ENCODE data around the gene CNKSR1. TPM values are rescaled to one million over a fixed set of nuclear protein-coding genes. Genes with fewer than 3 reads are reported as not detected.
A peak's percentile ranks its signal among the peaks of the same experiment; 100 is the strongest.
"Not testable (repeated sequence)": the region's sequence is repeated elsewhere in the genome, so short reads cannot be mapped to it uniquely, and the experiment has no call there.

CNKSR1 gene
- total RNA-seq, 1 donor from 2014 or later, result 0.62 TPM

- DNase-seq (ENCODE audit: low read depth), result peak; percentile 7
Measured at GRCh38 chr1:26225033-26225831, 47.9 kb downstream of the CNKSR1 start.

- DNase-seq (ENCODE audit: low read depth), result not testable (repeated sequence)
Measured at GRCh38 chr1:26230682-26231081, 53.4 kb downstream of the CNKSR1 start.

GRCh38 chr1:26233903-26234643 is 56.8 kb downstream of the CNKSR1 start, which contains the start of gene CEP85:
Gene CEP85, plus strand, starts transcription at chr1:26234200. Its CDS starts 5,584 bp downstream, at chr1:26239784.
- DNase-seq (ENCODE audit: low read depth), result peak; percentile 97

- peak; percentile 22 for DNase-seq (ENCODE audit: low read depth)
Measured at GRCh38 chr1:26234644-26235370, 57.5 kb downstream of the CNKSR1 start.

GRCh38 chr1:26237230-26237966 is 60.1 kb downstream of the CNKSR1 start:
- DNase-seq (ENCODE audit: low read depth), result peak; percentile 36

Other genes with a start within 250 kb of the CNKSR1 start
- gene PAFAH2, start 179.4 kb upstream of the CNKSR1 start, total RNA-seq, result 18.0 and 45.2 TPM in 2 replicates
- 12.8 and 20.1 TPM in 2 replicates for gene EXTL1, start 155.7 kb upstream of the CNKSR1 start, total RNA-seq
- 0.10 and 0.21 TPM in 2 replicates for gene SLC30A2, start 131.4 kb upstream of the CNKSR1 start, total RNA-seq
- 18.6 and 26.2 TPM in 2 replicates for gene TRIM63, start 109.9 kb upstream of the CNKSR1 start, total RNA-seq
- 5.1 and 5.9 TPM in 2 replicates for gene PDIK1L, start 65.7 kb upstream of the CNKSR1 start, total RNA-seq
- gene FAM110D, start 18.4 kb upstream of the CNKSR1 start, total RNA-seq, result not detected in 2 replicates
- not detected in 2 replicates for gene C1orf232, start 8.5 kb upstream of the CNKSR1 start, total RNA-seq
- 25.6 and 27.8 TPM in 2 replicates for gene ZNF593, start 7.6 kb upstream of the CNKSR1 start, total RNA-seq
- not detected in 2 replicates for gene ZNF593OS, start 5.7 kb upstream of the CNKSR1 start, total RNA-seq
- gene CATSPER4, start 13.1 kb downstream of the CNKSR1 start, total RNA-seq, result not detected in 2 replicates
- gene CEP85, start 56.7 kb downstream of the CNKSR1 start, total RNA-seq, result 13.0 and 22.6 TPM in 2 replicates
- gene SH3BGRL3, start 102.6 kb downstream of the CNKSR1 start, total RNA-seq, result 49.0 and 51.4 TPM in 2 replicates
- gene UBXN11, start 129.1 kb downstream of the CNKSR1 start, total RNA-seq, result 4.2 and 4.5 TPM in 2 replicates
- gene CD52, start 140.5 kb downstream of the CNKSR1 start, total RNA-seq, result not detected in 2 replicates
- gene CRYBG2, start 176.6 kb downstream of the CNKSR1 start, total RNA-seq, result not detected in 2 replicates
- not detected in 2 replicates for gene ZNF683, start 195.3 kb downstream of the CNKSR1 start, total RNA-seq
- not detected in 2 replicates for gene LIN28A, start 233.3 kb downstream of the CNKSR1 start, total RNA-seq

Measured in myocyte (in vitro differentiated cells).